Calu3 (cell line): ENCODE measurements around the gene TMEM161A. TPM values are rescaled to one million over a fixed set of nuclear protein-coding genes. Genes with fewer than 3 reads are reported as not detected.

Source experiments
- BruUV-seq: library from RNA; stranded (reverse); fragments of 400-500 nt; replicated peaks from 2 replicates; lab custom pipeline; 2021; lab: Mats Ljungman, UMichigan
- CTCF ChIA-PET: fragments of 300-600 bp; sonication (Branson Sonifier 250); formaldehyde crosslinking; loops from one replicate; lab custom pipeline; 2022; ENCODE audit warnings: antibody characterized with exemption; lab: Charles Lee
- DNase-seq: peaks from one replicate; pipeline ENCODE4 v3.0.0; 2022
- H3K27ac Mint-ChIP-seq: one replicate; pipeline ENCODE4 v1.8.0; 2022; ENCODE audit warnings: mixed read lengths; ENCODE audit not compliant: unreplicated experiment
- H3K27me3 Mint-ChIP-seq: one replicate; pipeline ENCODE4 v1.8.0; 2022; ENCODE audit warnings: mixed read lengths; ENCODE audit not compliant: unreplicated experiment
- H3K36me3 Mint-ChIP-seq: one replicate; pipeline ENCODE4 v1.8.0; 2022; ENCODE audit warnings: mild to moderate bottlenecking, moderate library complexity, mixed read lengths; ENCODE audit not compliant: insufficient read depth, unreplicated experiment
- H3K4me1 Mint-ChIP-seq: one replicate; pipeline ENCODE4 v1.8.0; 2022; ENCODE audit warnings: mild to moderate bottlenecking, low read depth, mixed read lengths; ENCODE audit not compliant: unreplicated experiment
- H3K4me3 Mint-ChIP-seq: one replicate; pipeline ENCODE4 v1.8.0; 2022; ENCODE audit warnings: mild to moderate bottlenecking, low read depth, moderate library complexity, mixed read lengths; ENCODE audit not compliant: unreplicated experiment
- H3K9me3 Mint-ChIP-seq: one replicate; pipeline ENCODE4 v1.8.0; 2022; ENCODE audit warnings: low read depth, mixed read lengths; ENCODE audit not compliant: unreplicated experiment
- CTCF ChIP-seq: fragments of 200-600 bp; IDR thresholded peaks from one replicate; pipeline ENCODE4 v1.8.0; 2022; ENCODE audit warnings: antibody characterized with exemption; ENCODE audit not compliant: unreplicated experiment
- intact Hi-C: fragments of 100-400 bp; cut with micrococcal nuclease; formaldehyde crosslinking; loops from one replicate; pipeline ENCODE4 v1.10.0; 2022; ENCODE audit not compliant: unreplicated experiment
- total RNA-seq: library from RNA; stranded (reverse); gene quantifications from 2 replicates; pipeline ENCODE4 v1.2.3, GENCODE V29; 2022

TMEM161A gene
- total RNA-seq, 1 experiment from 2014 or later, result 28.9 TPM

GRCh38 chr19:19081642-19082151 is 56.6 kb downstream of the TMEM161A start:
- no peak for TF ChIP-seq CTCF
- no peaks in the 10 kb centered on the region for H3K9me3 Mint-ChIP-seq
- no TSS peak for BruUV-seq
- CTCF ChIA-PET, result no interaction called here
- no peaks in the 10 kb centered on the region for H3K4me1 Mint-ChIP-seq
- intact Hi-C loops, result no loop called here
- no peaks in the 10 kb centered on the region for H3K27me3 Mint-ChIP-seq
- no peak overlapping the region for H3K27ac Mint-ChIP-seq
- no peak overlapping the region for H3K4me3 Mint-ChIP-seq
- no peak for DNase-seq
- H3K36me3 Mint-ChIP-seq, result no peaks in the 10 kb centered on the region

GRCh38 chr19:19079571-19079970 is 58.7 kb downstream of the TMEM161A start:
- H3K4me3 Mint-ChIP-seq, result no peak overlapping the region
- TF ChIP-seq CTCF, result no peak
- CTCF ChIA-PET, result no interaction called here
- H3K4me1 Mint-ChIP-seq, result no peaks in the 10 kb centered on the region
- DNase-seq, result no peak
- no peaks in the 10 kb centered on the region for H3K27me3 Mint-ChIP-seq
- H3K36me3 Mint-ChIP-seq, result no peaks in the 10 kb centered on the region
- intact Hi-C loops, result no loop called here
- H3K9me3 Mint-ChIP-seq, result no peaks in the 10 kb centered on the region
- no peak overlapping the region for H3K27ac Mint-ChIP-seq
- BruUV-seq, result no TSS peak

GRCh38 chr19:19078801-19079200 is 59.5 kb downstream of the TMEM161A start:
- Mint-ChIP-seq H3K9me3 (no peaks in the 10 kb centered on the region), H3K4me1 (no peaks in the 10 kb centered on the region), H3K36me3 (no peaks in the 10 kb centered on the region), H3K4me3 (no peak overlapping the region), H3K27ac (no peak overlapping the region), H3K27me3 (no peaks in the 10 kb centered on the region)
- intact Hi-C loops, result no loop called here
- no peak for TF ChIP-seq CTCF
- no peak for DNase-seq
- BruUV-seq, result no TSS peak
- CTCF ChIA-PET, result no interaction called here

- intact Hi-C loops, result no loop called here
- CTCF ChIA-PET, result no interaction called here
Observed at GRCh38 chr19:19077103-19077502, 61.2 kb downstream of the TMEM161A start.

More at GRCh38 chr19:19077103-19077502, 61.2 kb downstream of the TMEM161A start:
- Mint-ChIP-seq H3K4me1 (no peaks in the 10 kb centered on the region), H3K36me3 (no peaks in the 10 kb centered on the region), H3K4me3 (no peak overlapping the region), H3K27ac (no peak overlapping the region), H3K9me3 (no peaks in the 10 kb centered on the region), H3K27me3 (no peaks in the 10 kb centered on the region)
- BruUV-seq, result no TSS peak
- DNase-seq, result no peak
- TF ChIP-seq CTCF, result no peak
